HG03378 (cell line): Measurements from ENCODE around the gene PCGF3.

Source experiments
- ATAC-seq: cut with Tn5 transposase; IDR thresholded peaks from one replicate; pipeline ENCODE4 v1.9.1; 2021; ENCODE audit warnings: mild to moderate bottlenecking, moderate library complexity; ENCODE audit not compliant: unreplicated experiment

The PCGF3 gene, protein sequence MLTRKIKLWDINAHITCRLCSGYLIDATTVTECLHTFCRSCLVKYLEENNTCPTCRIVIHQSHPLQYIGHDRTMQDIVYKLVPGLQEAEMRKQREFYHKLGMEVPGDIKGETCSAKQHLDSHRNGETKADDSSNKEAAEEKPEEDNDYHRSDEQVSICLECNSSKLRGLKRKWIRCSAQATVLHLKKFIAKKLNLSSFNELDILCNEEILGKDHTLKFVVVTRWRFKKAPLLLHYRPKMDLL

GRCh38 chr4:705278-706082, at the start of gene PCGF3:
Gene PCGF3, plus strand, starts transcription at chr4:705832. Its CDS starts 27,849 bp downstream, at chr4:733681.
- peak; percentile 72 for ATAC-seq

GRCh38 chr4:656436-657337, 48.9 kb upstream of the PCGF3 start:
- ATAC-seq: no peak

DNA sequence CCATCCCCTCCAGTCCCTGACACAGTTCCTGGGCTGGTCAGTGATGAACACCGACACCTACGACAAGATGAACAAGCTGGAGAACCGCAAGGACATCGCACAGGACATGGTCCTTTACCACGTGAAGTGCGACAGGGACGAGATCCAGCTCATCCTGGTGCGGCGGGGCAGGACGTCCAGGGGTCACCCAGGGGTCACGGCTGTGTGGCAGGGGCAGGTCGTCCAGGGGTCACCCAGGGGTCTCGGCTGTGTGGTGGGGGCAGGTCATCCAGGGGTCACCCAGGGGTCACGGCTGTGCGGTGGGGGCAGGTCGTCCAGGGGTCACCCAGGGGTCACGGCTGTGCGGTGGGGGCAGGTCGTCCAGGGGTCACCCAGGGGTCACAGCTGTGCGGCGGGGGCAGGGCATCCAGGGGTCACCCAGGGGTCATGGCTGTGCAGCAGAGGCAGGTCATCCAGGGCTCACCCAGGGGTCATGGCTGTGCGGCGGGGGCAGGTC, 48.2 kb upstream of the PCGF3 start:
- no peak for ATAC-seq

DNA sequence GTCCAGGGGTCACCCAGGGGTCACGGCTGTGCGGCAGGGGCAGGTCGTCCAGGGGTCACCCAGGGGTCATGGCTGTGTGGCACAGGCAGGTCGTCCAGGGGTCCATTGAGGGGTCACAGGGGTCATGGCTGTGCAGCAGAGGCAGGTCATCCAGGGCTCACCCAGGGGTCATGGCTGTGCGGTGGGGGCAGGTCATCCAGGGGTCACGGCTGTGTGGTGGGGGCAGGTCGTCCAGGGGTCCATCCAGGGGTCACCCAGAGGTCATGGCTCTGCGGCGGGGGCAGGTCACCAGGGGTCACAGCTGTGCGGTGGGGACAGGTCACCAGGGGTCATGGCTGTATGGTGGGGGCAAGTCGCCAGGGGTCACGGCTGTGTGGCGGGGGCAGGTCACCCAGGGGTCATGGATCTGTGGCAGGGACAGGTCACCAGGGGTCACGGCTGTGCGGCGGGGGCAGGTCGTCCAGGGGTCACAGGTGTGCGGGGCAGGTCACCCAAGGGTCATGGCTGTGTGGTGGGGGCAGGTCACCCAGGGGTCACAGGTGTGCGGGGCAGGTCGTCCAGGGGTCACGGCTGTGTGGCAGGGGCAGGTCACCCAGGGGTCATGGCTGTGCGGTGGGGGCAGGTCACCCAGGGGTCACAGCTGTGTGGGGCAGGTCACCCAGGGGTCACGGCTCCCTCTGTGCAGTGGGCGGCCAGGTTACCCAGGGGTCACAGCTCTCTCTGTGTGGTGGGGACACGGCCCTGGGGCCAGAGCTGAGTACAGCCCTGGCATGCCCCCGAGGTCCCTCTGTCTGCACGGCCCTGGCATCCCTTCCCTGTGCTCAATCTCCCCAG, 47.6 kb upstream of the PCGF3 start:
- no peak for ATAC-seq

DNA sequence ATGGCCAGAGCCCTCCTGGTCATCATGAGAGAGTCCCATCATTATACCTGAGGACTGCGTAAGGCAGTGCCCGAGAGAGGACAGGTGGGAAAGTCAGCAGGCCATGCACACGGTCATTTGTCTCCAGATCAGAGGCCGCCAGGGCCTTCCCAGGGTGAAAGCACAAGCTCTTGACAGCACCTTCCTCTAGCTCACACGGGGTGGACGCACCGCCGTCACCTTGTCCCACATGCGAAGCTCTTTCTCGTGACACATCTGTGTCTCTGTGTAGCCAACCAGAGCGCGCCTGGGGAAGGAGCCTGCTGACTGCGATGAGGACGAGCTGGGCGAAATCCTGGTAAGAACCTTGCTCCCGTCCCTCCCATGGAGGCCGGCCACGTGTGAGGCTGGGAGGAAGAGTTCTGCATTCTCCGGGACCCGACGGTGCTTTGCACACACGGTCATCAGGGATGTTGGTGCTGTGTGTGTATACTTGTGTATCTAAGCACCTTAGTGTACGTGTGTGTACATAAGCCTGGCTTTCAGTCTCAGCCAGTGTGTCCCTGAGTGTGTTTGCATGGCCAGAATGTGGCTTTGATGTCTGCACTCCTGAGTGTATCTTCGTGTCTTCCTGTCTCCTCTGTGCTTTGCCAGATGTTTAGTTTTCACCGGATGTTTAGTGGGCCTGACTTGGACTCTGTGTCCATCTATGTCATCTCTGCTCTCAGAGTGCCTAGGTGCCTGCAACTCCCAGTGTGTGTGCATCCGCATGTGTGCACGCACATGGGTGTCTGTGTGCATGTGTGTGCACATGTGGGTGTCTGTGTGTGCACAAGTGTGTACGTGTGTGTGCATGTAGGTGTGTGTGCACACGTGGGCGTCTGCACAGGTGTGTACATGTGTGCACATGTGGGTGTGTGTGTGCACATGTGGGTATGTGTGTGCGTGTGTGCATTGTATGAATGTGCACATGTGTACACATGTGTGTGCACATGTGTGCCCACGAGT, 46.7 kb upstream of the PCGF3 start:
- no peak for ATAC-seq

DNA sequence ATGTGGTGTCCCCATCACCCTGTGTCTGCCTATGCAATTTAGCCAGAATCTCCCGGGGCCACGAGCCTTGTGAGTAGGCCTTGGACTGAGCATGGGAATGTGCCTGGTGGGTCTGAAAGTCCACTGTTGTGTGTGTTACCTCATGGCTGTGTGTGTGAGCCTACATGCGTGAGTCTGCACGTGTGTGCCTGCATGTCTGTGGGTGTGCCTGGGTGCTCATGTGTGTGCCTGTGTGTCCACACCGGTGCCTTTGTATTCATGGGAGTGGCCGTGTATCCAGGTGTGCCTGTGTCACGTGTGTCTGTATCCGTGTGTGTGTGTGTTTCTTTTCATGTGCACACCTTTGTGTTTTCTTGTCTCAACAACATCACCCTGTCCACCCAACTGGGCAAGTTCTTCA, 45.8 kb upstream of the PCGF3 start:
- no peak for ATAC-seq

DNA sequence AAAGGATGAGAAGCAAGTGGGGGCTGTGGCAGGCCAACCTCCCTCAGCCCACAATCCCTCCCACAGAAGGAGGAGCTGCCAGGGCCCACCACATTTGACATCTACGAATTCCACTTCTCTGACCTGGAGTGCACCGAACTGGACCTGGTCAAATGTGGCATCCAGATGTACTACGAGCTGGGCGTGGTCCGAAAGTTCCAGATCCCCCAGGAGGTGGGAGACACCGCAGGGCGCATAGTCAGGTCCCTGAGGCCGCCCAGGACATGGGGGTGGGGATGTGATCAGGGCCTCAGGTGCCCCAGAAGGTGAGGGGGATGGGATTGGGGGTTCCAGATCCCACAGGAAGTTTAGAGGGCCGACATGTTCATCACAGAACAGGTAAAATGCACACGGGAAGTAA, 45.2 kb upstream of the PCGF3 start:
- ATAC-seq: no peak

GRCh38 chr4:661231-661630, 44.4 kb upstream of the PCGF3 start:
- no peak for ATAC-seq

GRCh38 chr4:661881-662761, 43.5 kb upstream of the PCGF3 start:
- no peak for ATAC-seq

- no peak for ATAC-seq
Measured at GRCh38 chr4:663046-663437, 42.6 kb upstream of the PCGF3 start.

DNA sequence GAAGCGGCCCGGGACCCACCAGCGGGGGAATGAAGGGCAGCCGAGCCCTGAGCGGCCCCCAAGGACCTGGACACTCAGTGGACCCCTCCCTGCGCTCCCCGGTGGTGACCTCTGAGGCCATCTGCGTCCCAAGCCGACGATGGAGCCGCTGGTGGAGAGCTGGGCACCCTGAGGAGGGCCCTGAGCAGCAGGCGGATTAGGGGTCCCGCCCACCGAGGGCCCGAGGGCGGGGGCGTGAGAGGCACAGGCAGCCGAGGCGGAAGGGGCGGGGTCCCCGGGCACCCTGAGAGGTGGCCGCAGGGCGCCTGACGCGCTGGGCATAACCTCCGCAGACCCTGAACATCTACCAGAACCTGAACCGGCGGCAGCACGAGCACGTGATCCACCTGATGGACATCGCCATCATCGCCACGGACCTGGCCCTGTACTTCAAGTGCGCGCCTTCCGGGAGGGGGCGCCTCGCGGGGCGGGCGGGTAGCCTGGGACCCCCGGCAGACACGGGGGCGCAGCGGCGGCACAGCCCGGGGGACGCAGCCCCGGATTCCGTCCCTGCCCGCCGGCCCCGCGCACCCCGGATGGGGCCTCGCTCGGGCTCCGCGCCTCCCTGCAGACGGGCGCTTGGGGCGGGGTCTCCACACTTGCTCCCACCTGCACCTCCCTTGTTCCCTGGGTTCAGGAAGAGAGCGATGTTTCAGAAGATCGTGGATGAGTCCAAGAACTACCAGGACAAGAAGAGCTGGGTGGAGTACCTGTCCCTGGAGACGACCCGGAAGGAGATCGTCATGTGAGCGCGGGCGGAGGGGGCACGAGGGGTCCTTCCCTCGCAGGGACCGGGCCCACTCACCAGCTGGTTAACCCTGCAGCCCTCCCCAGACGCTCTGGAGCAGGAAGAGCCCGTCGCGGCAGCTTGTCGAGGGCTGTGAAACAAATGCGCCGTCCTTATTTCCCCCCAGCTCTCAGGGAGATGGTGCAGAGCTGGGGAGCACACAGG, 41.9 kb upstream of the PCGF3 start:
- no peak for ATAC-seq

DNA sequence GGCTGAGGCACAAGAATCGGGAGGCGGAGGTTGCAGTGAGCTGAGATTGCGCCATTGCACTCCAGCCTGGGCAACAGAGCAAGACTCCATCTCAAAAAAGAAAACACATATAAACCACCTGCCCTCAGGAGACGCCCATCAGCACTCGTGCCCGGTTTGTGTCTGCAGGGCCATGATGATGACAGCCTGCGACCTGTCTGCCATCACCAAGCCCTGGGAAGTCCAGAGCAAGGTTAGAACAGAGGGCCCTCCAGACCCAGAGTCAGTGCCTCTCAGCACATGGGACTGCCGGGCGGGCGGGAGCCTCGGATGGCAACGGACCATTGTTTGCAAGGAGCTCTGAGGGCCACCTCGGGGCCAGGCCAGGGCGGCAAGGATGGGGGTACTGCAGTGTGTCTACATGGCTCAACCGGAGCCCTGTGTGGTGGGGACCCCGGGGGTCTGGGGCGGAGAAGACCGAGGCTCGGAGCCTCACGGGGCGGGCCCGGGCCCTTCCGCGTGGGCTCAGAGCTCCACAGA, 40.9 kb upstream of the PCGF3 start:
- ATAC-seq: no peak

GRCh38 chr4:665381-665750, 40.3 kb upstream of the PCGF3 start:
- ATAC-seq: no peak

DNA sequence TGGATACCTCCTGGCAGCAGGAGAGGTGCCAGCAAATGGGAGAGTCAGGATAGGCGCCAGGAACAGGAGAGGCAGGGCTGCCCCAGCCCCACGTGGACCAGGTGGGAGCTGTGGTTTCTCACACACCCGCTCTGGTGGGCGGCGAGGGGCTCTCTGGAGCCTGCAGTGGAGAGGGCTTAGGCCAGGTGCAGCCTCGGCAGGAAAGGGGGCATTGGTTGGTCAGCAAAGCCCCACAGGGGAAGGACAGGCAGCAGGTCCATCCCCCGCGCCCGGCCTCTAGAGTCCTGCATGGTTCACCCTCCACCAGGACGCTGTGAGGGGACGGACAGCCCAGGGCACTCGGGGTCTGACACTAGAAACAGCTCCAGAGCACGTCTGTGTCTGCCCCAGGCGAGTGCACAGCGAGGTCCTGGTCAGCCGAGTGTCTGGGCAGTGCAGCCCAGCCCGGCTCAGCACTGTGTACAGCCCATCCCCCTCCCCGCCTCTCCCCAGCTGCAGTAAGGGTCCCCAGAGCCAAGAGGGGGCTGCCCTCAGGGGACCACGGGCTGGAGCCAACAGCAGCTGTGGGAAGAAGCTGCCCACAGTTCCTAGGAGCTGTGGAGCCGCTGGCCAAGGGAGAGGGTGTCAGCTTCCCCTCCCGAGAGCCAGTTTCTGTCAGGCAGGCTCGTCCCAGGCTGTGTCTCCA, 39.7 kb upstream of the PCGF3 start:
- ATAC-seq: no peak

DNA sequence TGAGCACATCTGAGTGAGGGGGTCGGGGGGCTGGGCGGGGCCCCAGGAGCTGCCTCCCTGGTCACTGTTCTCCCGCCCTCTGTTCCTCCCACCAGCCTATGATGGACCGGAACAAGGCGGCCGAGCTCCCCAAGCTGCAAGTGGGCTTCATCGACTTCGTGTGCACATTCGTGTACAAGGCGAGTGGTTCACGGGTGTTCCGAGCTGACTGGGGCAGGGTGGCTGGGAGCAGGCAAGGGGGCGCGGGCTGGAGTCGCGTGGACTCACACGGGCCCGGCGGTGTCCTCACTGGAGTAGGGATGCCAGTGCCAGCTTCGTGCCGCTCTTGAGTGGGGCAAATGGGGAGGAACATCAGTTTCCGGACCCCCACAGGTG, 39.2 kb upstream of the PCGF3 start:
- no peak for ATAC-seq

- ATAC-seq: no peak
Measured at GRCh38 chr4:666822-667544, 38.6 kb upstream of the PCGF3 start.
